AG10803 (cell line): ENCODE data around the gene ZNF280A.

Source experiments
- DNase-seq: peaks from one replicate; pipeline ENCODE4 v3.0.0; 2010; ENCODE audit warnings: low read depth
- H3K4me3 ChIP-seq: 2 replicates; pipeline ENCODE4 v1.5.1; 2011; ENCODE audit warnings: mild to moderate bottlenecking, low read length, control low read depth
- TF ChIP-seq, protein P1 (sequence below): conservative IDR thresholded peaks from 2 replicates; pipeline ENCODE4 v1.5.1; 2011; ENCODE audit warnings: mild to moderate bottlenecking, low read length, control low read depth, inconsistent platforms

The ZNF280A gene, protein sequence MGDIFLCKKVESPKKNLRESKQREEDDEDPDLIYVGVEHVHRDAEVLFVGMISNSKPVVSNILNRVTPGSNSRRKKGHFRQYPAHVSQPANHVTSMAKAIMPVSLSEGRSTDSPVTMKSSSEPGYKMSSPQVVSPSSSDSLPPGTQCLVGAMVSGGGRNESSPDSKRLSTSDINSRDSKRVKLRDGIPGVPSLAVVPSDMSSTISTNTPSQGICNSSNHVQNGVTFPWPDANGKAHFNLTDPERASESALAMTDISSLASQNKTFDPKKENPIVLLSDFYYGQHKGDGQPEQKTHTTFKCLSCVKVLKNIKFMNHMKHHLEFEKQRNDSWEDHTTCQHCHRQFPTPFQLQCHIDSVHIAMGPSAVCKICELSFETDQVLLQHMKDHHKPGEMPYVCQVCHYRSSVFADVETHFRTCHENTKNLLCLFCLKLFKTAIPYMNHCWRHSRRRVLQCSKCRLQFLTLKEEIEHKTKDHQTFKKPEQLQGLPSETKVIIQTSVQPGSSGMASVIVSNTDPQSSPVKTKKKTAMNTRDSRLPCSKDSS

DNA sequence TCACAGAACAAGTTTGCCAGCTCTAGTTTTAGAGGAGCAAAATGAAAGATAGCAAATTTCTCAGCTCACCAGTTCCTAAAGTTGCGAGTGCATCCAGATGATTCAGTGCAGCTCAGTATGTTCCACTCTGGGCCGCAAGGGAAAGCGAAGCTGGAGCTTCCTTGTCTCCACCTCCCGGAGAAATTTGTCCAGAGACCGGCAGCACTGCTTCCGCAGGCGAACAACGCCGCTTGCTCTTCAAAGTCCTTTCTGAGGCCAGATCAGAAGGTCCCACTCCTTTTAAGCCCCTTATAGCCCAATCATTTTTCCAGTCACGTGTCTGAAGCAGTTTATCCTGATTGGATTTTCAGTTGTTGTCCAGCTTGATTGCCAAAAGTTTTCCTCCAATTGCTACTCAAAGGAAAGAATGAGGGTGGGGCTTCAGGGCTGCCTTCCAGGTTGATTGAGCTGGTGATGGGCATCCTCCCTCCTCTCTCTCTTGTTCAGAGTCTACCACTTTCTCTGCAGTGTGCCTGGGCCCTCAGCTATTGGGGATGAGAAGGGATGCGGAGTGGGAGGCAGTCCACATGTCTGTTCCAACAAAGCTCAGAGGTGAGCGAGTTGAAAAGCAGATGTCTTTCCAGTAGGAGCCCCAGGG, at the start of gene ZNF280A:
TSS of gene ZNF280A (minus strand) at position 251 of the 637 bp plus-strand sequence. CDS start 4,640 bp downstream, outside the sequence.
- H3K4me3 ChIP-seq = no peak within 1 kb of the TSS
- TF ChIP-seq, protein P1, sequence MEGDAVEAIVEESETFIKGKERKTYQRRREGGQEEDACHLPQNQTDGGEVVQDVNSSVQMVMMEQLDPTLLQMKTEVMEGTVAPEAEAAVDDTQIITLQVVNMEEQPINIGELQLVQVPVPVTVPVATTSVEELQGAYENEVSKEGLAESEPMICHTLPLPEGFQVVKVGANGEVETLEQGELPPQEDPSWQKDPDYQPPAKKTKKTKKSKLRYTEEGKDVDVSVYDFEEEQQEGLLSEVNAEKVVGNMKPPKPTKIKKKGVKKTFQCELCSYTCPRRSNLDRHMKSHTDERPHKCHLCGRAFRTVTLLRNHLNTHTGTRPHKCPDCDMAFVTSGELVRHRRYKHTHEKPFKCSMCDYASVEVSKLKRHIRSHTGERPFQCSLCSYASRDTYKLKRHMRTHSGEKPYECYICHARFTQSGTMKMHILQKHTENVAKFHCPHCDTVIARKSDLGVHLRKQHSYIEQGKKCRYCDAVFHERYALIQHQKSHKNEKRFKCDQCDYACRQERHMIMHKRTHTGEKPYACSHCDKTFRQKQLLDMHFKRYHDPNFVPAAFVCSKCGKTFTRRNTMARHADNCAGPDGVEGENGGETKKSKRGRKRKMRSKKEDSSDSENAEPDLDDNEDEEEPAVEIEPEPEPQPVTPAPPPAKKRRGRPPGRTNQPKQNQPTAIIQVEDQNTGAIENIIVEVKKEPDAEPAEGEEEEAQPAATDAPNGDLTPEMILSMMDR = peak; percentile 21; the same call in 1 of the 2 replicates
- no peak for DNase-seq

- DNase-seq = no peak
- no peak overlapping the region for H3K4me3 ChIP-seq
- TF ChIP-seq, protein P1 = no peak
Measured at GRCh38 chr22:22569218-22569617, 49.1 kb upstream of the ZNF280A start.

GRCh38 chr22:22565981-22566380, 45.9 kb upstream of the ZNF280A start:
- no peak for DNase-seq
- H3K4me3 ChIP-seq = no peak overlapping the region
- TF ChIP-seq, protein P1 = no peak

DNA sequence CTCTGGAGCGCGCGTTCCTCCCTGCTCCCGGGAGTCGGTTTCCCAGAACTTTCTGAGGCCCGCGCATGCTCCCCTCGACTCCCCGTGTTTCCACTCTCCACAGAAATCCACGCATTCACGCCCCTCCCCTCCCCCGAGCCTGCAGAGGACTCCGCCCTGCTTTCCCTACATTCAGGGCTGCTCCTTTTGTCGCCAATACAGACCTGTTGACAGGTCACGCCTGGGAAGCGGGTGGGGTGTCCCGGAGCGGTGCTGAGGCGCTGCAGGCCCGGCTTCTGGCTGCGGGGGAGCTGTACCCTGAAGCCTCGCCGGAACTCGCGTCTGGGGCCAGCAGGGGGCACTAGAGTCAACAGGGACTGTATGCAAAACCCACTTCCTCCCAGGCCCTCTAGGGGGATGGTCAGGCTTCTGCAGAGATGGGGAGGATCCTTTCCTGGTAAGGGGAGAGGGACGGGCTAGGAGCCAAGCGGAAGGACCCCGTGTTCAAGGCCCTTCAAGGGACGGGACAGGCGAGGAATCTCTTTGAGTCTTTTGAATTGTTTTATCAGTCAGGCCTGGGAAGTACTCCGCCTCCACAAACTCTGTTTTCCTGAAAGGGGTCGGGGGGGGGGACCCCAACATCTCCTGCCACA, 39.0 kb upstream of the ZNF280A start, which contains the start of gene PRAME:
TSS of gene PRAME (minus strand) at position 294 of the 632 bp plus-strand sequence. CDS start 2,433 bp downstream, outside the sequence.
- TF ChIP-seq, protein P1 = peak; percentile 48
- H3K4me3 ChIP-seq = no peak within 1 kb of the TSS

GRCh38 chr22:22558071-22558971, 38.3 kb upstream of the ZNF280A start:
- no peak overlapping the region for H3K4me3 ChIP-seq
- TF ChIP-seq, protein P1 = no peak
- DNase-seq = no peak

More for the DNA sequence above, 39.0 kb upstream of the ZNF280A start, which contains the start of gene PRAME:
- peak; percentile 12 for DNase-seq
